A673 (cell line): ENCODE results near the gene TRIM59. TPM values are rescaled to one million over a fixed set of nuclear protein-coding genes. Genes with fewer than 3 reads are reported as not detected.

Source experiments
- BruUV-seq: library from RNA; stranded (reverse); fragments of 400-500 nt; replicated peaks from 2 replicates; lab custom pipeline; 2021; lab: Mats Ljungman, UMichigan
- CTCF ChIA-PET: fragments of 300-600 bp; sonication (Branson Sonifier 250); formaldehyde crosslinking; loops from one replicate; lab custom pipeline; 2022; ENCODE audit warnings: antibody characterized with exemption; lab: Charles Lee
- POLR2A ChIA-PET: fragments of 300-600 bp; sonication (Branson Sonifier 250); formaldehyde crosslinking; loops from one replicate; lab custom pipeline; 2022; ENCODE audit warnings: antibody characterized with exemption; ENCODE audit not compliant: low non-redundant PET; lab: Charles Lee
- DNase-seq: peaks from one replicate; pipeline ENCODE4 v3.0.0-alpha.2; 2015; ENCODE audit warnings: low spot score
- H3K27ac ChIP-seq: fragments of 200-600 bp; sonication (generic); 2 replicates; pipeline ENCODE4 v1.5.1; 2016; ENCODE audit warnings: mixed run types, low read depth, mild to moderate bottlenecking, mixed read lengths, antibody characterized with exemption, low read length; ENCODE audit not compliant: poor library complexity, severe bottlenecking
- H3K27me3 ChIP-seq: fragments of 200-600 bp; sonication (generic); replicated peaks from 2 replicates; pipeline ENCODE4 v1.6.1; 2017; ENCODE audit warnings: mixed run types, low read depth, mild to moderate bottlenecking, mixed read lengths, antibody characterized with exemption, low read length; ENCODE audit not compliant: insufficient read depth, poor library complexity
- H3K36me3 ChIP-seq: fragments of 200-600 bp; sonication (generic); 2 replicates; pipeline ENCODE4 v1.6.1; 2016; ENCODE audit warnings: mixed run types, mild to moderate bottlenecking, mixed read lengths, antibody characterized with exemption, low read length; ENCODE audit not compliant: insufficient read depth, poor library complexity, severe bottlenecking
- H3K4me1 ChIP-seq: fragments of 200-600 bp; sonication (generic); 2 replicates; pipeline ENCODE4 v1.6.1; 2017; ENCODE audit warnings: mixed run types, mild to moderate bottlenecking, mixed read lengths, antibody characterized with exemption, low read length; ENCODE audit not compliant: insufficient read depth, poor library complexity, severe bottlenecking
- H3K4me3 ChIP-seq: fragments of 200-600 bp; sonication (generic); 2 replicates; pipeline ENCODE4 v1.5.1; 2016; ENCODE audit warnings: low read depth, mixed run types, mild to moderate bottlenecking, mixed read lengths, low read length; ENCODE audit not compliant: poor library complexity, severe bottlenecking
- H3K9me3 ChIP-seq: fragments of 200-600 bp; sonication (generic); 2 replicates; pipeline ENCODE4 v1.6.1; 2016; ENCODE audit warnings: mixed run types, low read depth, mild to moderate bottlenecking, mixed read lengths, antibody characterized with exemption, low read length; ENCODE audit not compliant: poor library complexity, severe bottlenecking
- EZH2 ChIP-seq: fragments of 200-600 bp; sonication (generic); IDR thresholded peaks from 2 replicates; pipeline ENCODE4 v1.6.1; 2017; ENCODE audit warnings: borderline replicate concordance, low read depth, mild to moderate bottlenecking, mixed read lengths, antibody characterized with exemption, low read length; ENCODE audit not compliant: poor library complexity, severe bottlenecking
- intact Hi-C: fragments of 100-400 bp; cut with micrococcal nuclease; formaldehyde crosslinking; loops from one replicate; pipeline ENCODE4 v1.10.0; 2022; ENCODE audit not compliant: unreplicated experiment
- total RNA-seq: library from RNA; stranded (reverse); gene quantifications from 2 replicates; pipeline ENCODE4 v1.2.3, GENCODE V29; 2021
- TF ChIP-seq, protein P1 (sequence below): fragments of 300-800, 200-600 bp; sonication (generic); conservative IDR thresholded peaks from 2 replicates; pipeline ENCODE4 v1.5.1; 2017; ENCODE audit warnings: low read depth, mild to moderate bottlenecking, antibody characterized with exemption, low read length, moderate library complexity, mixed read lengths

The TRIM59 gene
- total RNA-seq, 1 experiment from 2014 or later, result 15.3 TPM

DNA sequence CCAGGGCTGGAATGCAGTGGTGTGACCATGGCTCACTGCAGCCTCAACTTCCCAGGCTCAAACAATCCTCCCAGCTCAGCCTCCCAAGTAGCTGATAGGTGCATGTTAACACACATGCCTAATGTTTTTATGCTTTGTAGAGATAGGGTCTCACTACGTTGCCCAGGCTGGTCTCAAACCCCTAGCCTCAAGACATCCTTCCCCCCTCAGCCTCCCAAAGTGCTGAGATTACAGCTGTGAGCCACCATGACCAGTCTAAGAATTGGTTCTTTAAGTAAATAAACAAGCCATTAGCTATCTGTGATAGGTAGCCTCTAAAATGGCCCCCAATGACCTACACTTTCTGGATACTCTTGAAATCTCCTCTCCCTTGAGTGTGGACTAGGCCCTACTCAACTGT is 3.7 kb downstream of the TRIM59 start:
- Histone ChIP-seq H3K9me3 (no peaks in the 10 kb centered on the region), H3K36me3 (no peaks in the 10 kb centered on the region), H3K27me3 (no peaks in the 10 kb centered on the region), H3K27ac (no peak overlapping the region), H3K4me3 (no peak overlapping the region), H3K4me1 (peaks cover 3% of the 10 kb centered on the region)
- no peak for TF ChIP-seq EZH2
- TF ChIP-seq, protein P1, sequence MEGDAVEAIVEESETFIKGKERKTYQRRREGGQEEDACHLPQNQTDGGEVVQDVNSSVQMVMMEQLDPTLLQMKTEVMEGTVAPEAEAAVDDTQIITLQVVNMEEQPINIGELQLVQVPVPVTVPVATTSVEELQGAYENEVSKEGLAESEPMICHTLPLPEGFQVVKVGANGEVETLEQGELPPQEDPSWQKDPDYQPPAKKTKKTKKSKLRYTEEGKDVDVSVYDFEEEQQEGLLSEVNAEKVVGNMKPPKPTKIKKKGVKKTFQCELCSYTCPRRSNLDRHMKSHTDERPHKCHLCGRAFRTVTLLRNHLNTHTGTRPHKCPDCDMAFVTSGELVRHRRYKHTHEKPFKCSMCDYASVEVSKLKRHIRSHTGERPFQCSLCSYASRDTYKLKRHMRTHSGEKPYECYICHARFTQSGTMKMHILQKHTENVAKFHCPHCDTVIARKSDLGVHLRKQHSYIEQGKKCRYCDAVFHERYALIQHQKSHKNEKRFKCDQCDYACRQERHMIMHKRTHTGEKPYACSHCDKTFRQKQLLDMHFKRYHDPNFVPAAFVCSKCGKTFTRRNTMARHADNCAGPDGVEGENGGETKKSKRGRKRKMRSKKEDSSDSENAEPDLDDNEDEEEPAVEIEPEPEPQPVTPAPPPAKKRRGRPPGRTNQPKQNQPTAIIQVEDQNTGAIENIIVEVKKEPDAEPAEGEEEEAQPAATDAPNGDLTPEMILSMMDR, result no peak
- POLR2A ChIA-PET, result no interaction called here
- intact Hi-C loops, result no loop called here
- CTCF ChIA-PET, result no interaction called here
- no peak for DNase-seq
- BruUV-seq, result no TSS peak

DNA sequence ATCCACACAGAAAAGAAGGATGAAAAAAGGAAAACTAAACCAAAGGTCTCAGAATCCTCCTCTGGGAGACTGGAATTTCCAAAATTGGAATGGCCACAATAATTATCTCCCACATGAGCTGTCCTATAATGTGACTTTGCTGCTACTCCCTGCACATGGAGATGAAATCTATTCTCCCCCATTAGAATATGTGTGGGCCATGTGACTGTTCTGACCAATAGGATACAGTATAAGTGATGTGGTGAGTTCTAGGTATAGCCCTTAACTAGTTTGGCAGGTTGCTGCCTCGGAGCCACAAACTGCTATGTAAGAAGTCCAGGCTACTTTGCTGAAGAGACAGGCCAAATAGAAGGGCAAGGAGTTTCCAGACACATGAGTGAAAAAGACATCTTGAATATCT is 5.2 kb downstream of the TRIM59 start:
- no peak for TF ChIP-seq EZH2
- TF ChIP-seq, protein P1, result no peak
- Histone ChIP-seq H3K4me1 (peaks cover 6% of the 10 kb centered on the region), H3K27me3 (no peaks in the 10 kb centered on the region), H3K27ac (no peak overlapping the region), H3K36me3 (no peaks in the 10 kb centered on the region), H3K4me3 (no peak overlapping the region), H3K9me3 (no peaks in the 10 kb centered on the region)
- intact Hi-C loops, result no loop called here
- ChIA-PET CTCF (no interaction called here), POLR2A (no interaction called here)
- BruUV-seq, result no TSS peak
- no peak for DNase-seq

DNA sequence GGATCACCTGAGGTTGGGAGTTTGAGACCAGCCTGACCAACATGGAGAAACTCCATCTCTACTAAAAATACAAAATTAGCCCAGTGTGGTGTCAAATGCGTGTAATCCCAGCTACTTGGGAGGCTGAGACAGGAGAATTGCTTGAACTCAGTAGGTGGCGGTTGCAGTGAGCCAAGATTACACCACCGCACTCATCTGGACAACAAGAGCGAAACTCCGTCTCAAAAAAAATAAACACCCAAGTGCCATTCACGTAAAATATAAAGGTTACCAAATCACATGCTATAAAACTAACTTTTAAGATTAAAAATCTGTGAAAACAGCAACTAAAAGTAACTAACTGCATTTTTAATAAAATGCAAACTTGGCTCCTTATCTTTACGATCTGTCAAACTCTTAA is 8.9 kb downstream of the TRIM59 start:
- Histone ChIP-seq H3K27me3 (no peaks in the 10 kb centered on the region), H3K4me3 (no peak overlapping the region), H3K9me3 (no peaks in the 10 kb centered on the region), H3K27ac (peak overlapping the region; percentile 2), H3K36me3 (peaks cover 23% of the 10 kb centered on the region), H3K4me1 (peaks cover 6% of the 10 kb centered on the region)
- TF ChIP-seq, protein P1, result no peak
- no peak for TF ChIP-seq EZH2
- ChIA-PET POLR2A (no interaction called here), CTCF (no interaction called here)
- no peak for DNase-seq
- BruUV-seq, result no TSS peak
- intact Hi-C loops, result no loop called here
